Osteoblast (primary cell): Measurements from ENCODE around the gene CUEDC1. TPM values are rescaled to one million over a fixed set of nuclear protein-coding genes. Genes with fewer than 3 reads are reported as not detected.
A peak's percentile ranks its signal among the peaks of the same experiment; 100 is the strongest.

Experiments
- DNase-seq: peaks from one replicate; pipeline ENCODE4 v3.0.0; 2011; ENCODE audit warnings: low spot score, mixed read lengths; ENCODE audit not compliant: insufficient read length; ENCODE audit errors: missing footprints
- H2AFZ ChIP-seq: 2 replicates; pipeline ENCODE4 v1.6.0; 2011; ENCODE audit warnings: mild to moderate bottlenecking, low read length
- H3K27ac ChIP-seq: 2 replicates; pipeline ENCODE4 v1.5.1; 2011; ENCODE audit warnings: mild to moderate bottlenecking, low read depth, low read length, moderate library complexity
- H3K27me3 ChIP-seq: 2 replicates; pipeline ENCODE4 v1.6.0; 2012; ENCODE audit warnings: mild to moderate bottlenecking, control low read depth, inconsistent platforms, low read length, moderate library complexity; ENCODE audit not compliant: insufficient read depth
- H3K36me3 ChIP-seq: 2 replicates; pipeline ENCODE4 v1.5.1; 2011; ENCODE audit warnings: mild to moderate bottlenecking, low read length, control low read depth, moderate library complexity; ENCODE audit not compliant: insufficient read depth
- H3K4me1 ChIP-seq: 2 replicates; pipeline ENCODE4 v1.5.1; 2011; ENCODE audit warnings: mild to moderate bottlenecking, low read length, control low read depth, moderate library complexity; ENCODE audit not compliant: insufficient read depth
- H3K4me2 ChIP-seq: 2 replicates; pipeline ENCODE4 v1.6.0; 2011; ENCODE audit warnings: mild to moderate bottlenecking, low read length; ENCODE audit not compliant: insufficient read depth
- H3K4me3 ChIP-seq: fragments of 200-600 bp; sonication (generic); 3 replicates; pipeline ENCODE4 v1.5.1; 2012; ENCODE audit warnings: mild to moderate bottlenecking, low read length, inconsistent platforms; ENCODE audit not compliant: insufficient read depth
- H3K79me2 ChIP-seq: 2 replicates; pipeline ENCODE4 v1.6.0; 2012; ENCODE audit warnings: mild to moderate bottlenecking, low read length, control low read depth, inconsistent platforms; ENCODE audit not compliant: insufficient read depth
- H3K9me3 ChIP-seq: 2 replicates; pipeline ENCODE4 v1.5.1; 2011; ENCODE audit warnings: low read depth, low read length, control low read depth
- H4K20me1 ChIP-seq: 2 replicates; pipeline ENCODE4 v1.6.0; 2012; ENCODE audit warnings: mild to moderate bottlenecking, low read length, control low read depth; ENCODE audit not compliant: insufficient read depth
- total RNA-seq: library from RNA; depleted of rRNA; stranded (reverse); fragments of >200 nt; gene quantifications from 2 replicates; pipeline ENCODE4 v1.2.3, GENCODE V29; 2012
- TF ChIP-seq, protein P1 (sequence below): IDR thresholded peaks from 2 replicates; pipeline ENCODE4 v1.5.1; 2011; ENCODE audit warnings: mild to moderate bottlenecking, low read depth, low read length, moderate library complexity; ENCODE audit errors: extremely low read depth

Gene CUEDC1
- total RNA-seq, 1 donor, result 21.0 TPM

DNA sequence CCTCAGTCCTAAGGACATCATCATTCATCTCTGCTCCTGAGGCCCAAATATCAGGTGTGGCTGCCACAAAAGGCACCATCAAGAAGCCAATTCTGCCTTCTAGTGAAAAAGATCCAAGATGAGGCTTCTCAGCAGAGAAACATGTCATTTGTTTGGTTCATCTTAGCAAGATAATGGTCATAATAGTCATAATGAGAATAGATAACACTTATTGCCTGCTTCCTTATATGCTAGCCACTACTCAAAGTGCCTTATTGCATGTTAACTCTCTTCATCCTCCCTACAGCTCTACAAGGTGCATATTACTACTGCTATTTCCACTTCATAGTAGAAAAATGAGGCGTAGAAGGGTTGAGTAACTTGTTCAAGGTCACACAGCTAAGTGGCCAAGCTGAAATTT is 60.4 kb downstream of the CUEDC1 start:
- Histone ChIP-seq H3K4me1 (peaks cover 44% of the 10 kb centered on the region), H3K4me3 (no peak overlapping the region), H4K20me1 (no peaks in the 10 kb centered on the region), H3K27ac (peak overlapping the region; percentile 27), H3K79me2 (peaks cover 62% of the 10 kb centered on the region), H3K9me3 (no peaks in the 10 kb centered on the region), H2AFZ (no peak overlapping the region), H3K4me2 (no peak overlapping the region), H3K27me3 (no peaks in the 10 kb centered on the region), H3K36me3 (no peaks in the 10 kb centered on the region)
- TF ChIP-seq, protein P1, sequence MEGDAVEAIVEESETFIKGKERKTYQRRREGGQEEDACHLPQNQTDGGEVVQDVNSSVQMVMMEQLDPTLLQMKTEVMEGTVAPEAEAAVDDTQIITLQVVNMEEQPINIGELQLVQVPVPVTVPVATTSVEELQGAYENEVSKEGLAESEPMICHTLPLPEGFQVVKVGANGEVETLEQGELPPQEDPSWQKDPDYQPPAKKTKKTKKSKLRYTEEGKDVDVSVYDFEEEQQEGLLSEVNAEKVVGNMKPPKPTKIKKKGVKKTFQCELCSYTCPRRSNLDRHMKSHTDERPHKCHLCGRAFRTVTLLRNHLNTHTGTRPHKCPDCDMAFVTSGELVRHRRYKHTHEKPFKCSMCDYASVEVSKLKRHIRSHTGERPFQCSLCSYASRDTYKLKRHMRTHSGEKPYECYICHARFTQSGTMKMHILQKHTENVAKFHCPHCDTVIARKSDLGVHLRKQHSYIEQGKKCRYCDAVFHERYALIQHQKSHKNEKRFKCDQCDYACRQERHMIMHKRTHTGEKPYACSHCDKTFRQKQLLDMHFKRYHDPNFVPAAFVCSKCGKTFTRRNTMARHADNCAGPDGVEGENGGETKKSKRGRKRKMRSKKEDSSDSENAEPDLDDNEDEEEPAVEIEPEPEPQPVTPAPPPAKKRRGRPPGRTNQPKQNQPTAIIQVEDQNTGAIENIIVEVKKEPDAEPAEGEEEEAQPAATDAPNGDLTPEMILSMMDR, result no peak
- DNase-seq, result no peak

DNA sequence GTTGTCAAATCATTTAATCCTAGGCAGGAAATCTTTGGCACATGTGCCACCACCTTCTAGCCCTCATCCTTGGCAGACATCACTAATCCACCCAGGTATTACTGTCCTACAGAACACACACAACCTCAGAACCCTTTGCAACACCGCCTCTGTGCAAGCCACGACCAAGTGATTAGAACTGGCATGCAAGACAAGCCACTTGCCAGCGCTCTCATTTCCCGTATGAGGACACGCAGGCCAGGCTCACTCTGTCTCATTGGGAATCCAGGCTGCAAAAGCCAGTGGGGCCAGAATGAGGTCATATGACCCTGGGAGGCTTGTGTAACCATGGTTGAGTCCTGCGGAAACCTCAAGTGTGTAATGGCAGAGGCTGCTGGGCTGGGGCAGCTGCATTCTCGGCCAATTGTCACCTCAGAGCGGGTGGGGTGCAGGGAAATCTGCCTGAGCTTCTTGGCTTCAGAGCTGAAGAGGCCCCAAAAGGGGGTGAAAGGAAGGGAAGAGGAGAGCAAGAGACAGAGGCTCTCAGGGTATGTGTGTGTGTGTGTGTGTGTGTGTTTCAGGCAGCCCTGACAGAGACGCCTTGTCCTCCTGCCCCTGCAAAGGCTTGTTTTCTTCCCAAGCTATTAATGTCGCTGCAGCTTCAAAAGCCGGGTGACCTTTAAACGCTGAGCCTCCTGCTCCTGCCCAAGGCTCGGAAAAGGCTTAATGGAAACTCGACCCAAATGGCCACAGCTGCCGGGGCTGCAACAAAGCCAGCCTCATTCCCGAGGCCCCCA is 62.2 kb downstream of the CUEDC1 start:
- peaks cover 50% of the 10 kb centered on the region for H3K4me1 ChIP-seq

DNA sequence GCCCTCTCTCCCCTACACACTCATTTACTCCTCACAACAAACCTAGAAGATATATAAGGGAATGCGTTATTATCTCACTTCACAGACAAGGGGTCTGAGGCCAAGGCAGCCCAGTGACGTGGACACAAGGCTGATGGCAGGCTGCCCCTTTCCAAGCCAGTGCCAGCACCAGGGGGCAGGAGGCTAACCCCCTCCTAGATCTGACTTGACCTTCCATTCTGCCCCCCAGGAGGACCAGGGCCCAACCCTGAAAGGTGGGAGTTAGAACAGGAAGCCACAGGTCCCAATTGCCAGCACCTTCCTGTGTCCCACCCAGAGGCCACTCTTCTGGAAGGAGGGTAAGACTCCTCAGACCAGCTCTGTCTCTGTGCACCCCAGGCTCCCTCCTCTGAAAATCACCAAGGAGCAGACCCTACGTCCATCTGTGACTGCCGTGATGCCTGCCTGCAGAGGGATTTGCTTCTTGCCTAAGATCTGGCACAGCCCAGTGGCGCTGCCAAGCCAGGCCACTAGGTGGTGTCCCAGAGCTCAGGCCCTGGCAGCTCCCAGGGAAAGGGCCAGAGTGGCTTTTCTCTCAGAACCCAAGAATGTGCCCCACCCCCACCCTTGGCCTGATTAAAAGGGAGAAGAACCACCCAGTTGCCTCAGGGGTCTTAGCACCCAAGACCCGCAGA is 62.9 kb downstream of the CUEDC1 start:
- H3K4me1 ChIP-seq, result peaks cover 50% of the 10 kb centered on the region
- H4K20me1 ChIP-seq, result no peaks in the 10 kb centered on the region
- H3K27me3 ChIP-seq, result no peaks in the 10 kb centered on the region
- peak overlapping the region; percentile 58 for H3K4me3 ChIP-seq
- no peaks in the 10 kb centered on the region for H3K36me3 ChIP-seq
- peak overlapping the region; percentile 51 for H2AFZ ChIP-seq
- H3K27ac ChIP-seq, result peak overlapping the region; percentile 98
- no peaks in the 10 kb centered on the region for H3K9me3 ChIP-seq
- H3K4me2 ChIP-seq, result peak overlapping the region; percentile 84
- peaks cover 54% of the 10 kb centered on the region for H3K79me2 ChIP-seq
- TF ChIP-seq, protein P1, result peak; percentile 99
- DNase-seq, result peak; percentile 97

More for the DNA sequence above, 62.2 kb downstream of the CUEDC1 start:
- no peaks in the 10 kb centered on the region for H3K9me3 ChIP-seq
- peak overlapping the region; percentile 58 for H3K4me3 ChIP-seq
- TF ChIP-seq, protein P1, result peak; percentile 3
- DNase-seq, result peak; percentile 98
- H3K36me3 ChIP-seq, result no peaks in the 10 kb centered on the region
- peak overlapping the region; percentile 84 for H3K4me2 ChIP-seq
- H3K79me2 ChIP-seq, result peaks cover 54% of the 10 kb centered on the region
- no peaks in the 10 kb centered on the region for H3K27me3 ChIP-seq
- H4K20me1 ChIP-seq, result no peaks in the 10 kb centered on the region
- H2AFZ ChIP-seq, result peak overlapping the region; percentile 66
- H3K27ac ChIP-seq, result peak overlapping the region; percentile 98

DNA sequence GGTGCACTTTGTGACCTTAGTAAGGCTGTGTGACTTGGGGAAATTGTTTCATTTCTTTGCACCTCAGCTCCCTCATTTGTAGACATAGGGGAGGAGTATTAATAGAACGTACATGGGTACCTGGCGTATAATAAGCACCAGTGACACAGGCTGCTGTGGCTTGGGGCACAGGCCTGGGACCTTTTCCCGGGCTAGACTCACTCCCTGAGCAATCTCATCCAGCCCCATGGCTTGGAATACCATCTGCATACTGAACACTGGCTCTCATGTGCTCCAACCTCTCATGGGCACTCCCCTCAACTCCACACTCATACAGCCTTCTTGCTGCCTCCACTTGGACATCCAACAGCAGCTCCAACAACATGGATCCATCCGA is 64.4 kb downstream of the CUEDC1 start:
- peak overlapping the region; percentile 98 for H3K27ac ChIP-seq
- peaks cover 59% of the 10 kb centered on the region for H3K79me2 ChIP-seq
- peaks cover 50% of the 10 kb centered on the region for H3K4me1 ChIP-seq

More for the DNA sequence above, 64.4 kb downstream of the CUEDC1 start:
- Histone ChIP-seq H3K27me3 (no peaks in the 10 kb centered on the region), H3K4me2 (peak overlapping the region; percentile 49), H3K4me3 (no peak overlapping the region), H3K36me3 (no peaks in the 10 kb centered on the region), H4K20me1 (no peaks in the 10 kb centered on the region), H2AFZ (no peak overlapping the region), H3K9me3 (no peaks in the 10 kb centered on the region)
- no peak for DNase-seq
- TF ChIP-seq, protein P1, result no peak
